HG03025 (cell line): ENCODE results near the gene NOP14.
"Not testable (repeated sequence)": the region's sequence is repeated elsewhere in the genome, so short reads cannot be mapped to it uniquely, and the experiment has no call there.

Source experiments
- ATAC-seq: cut with Tn5 transposase; IDR thresholded peaks from one replicate; pipeline ENCODE4 v1.9.1; 2021; ENCODE audit warnings: mild to moderate bottlenecking, moderate library complexity; ENCODE audit not compliant: unreplicated experiment, low FRiP score

Gene NOP14

GRCh38 chr4:2932951-2933565, 30.1 kb downstream of the NOP14 start:
- no peak for ATAC-seq

- no peak for ATAC-seq
Observed at GRCh38 chr4:2932321-2932950, 30.8 kb downstream of the NOP14 start.

- no peak for ATAC-seq
Observed at GRCh38 chr4:2931512-2932301, 31.5 kb downstream of the NOP14 start.

- no peak for ATAC-seq
Observed at GRCh38 chr4:2930758-2931511, 32.3 kb downstream of the NOP14 start.

GRCh38 chr4:2930135-2930757, 33.0 kb downstream of the NOP14 start:
- ATAC-seq: no peak

- no peak for ATAC-seq
Observed at GRCh38 chr4:2929469-2929868, 33.7 kb downstream of the NOP14 start.

GRCh38 chr4:2928242-2929176, 34.7 kb downstream of the NOP14 start:
- no peak for ATAC-seq

- ATAC-seq: no peak
Observed at GRCh38 chr4:2927696-2928075, 35.5 kb downstream of the NOP14 start.

- ATAC-seq: no peak
Observed at GRCh38 chr4:2927016-2927695, 36.0 kb downstream of the NOP14 start.

GRCh38 chr4:2925931-2926860, 37.0 kb downstream of the NOP14 start:
- no peak for ATAC-seq

- ATAC-seq: no peak
Observed at GRCh38 chr4:2925496-2925895, 37.7 kb downstream of the NOP14 start.

- ATAC-seq: no peak
Observed at GRCh38 chr4:2924765-2925301, 38.4 kb downstream of the NOP14 start.

GRCh38 chr4:2924286-2924685, 38.9 kb downstream of the NOP14 start:
- no peak for ATAC-seq

GRCh38 chr4:2923668-2924173, 39.5 kb downstream of the NOP14 start:
- ATAC-seq: no peak

- no peak for ATAC-seq
Observed at GRCh38 chr4:2923141-2923551, 40.1 kb downstream of the NOP14 start.

GRCh38 chr4:2922453-2923101, 40.6 kb downstream of the NOP14 start:
- ATAC-seq: not testable (repeated sequence)

- ATAC-seq: not testable (repeated sequence)
Observed at GRCh38 chr4:2918714-2919113, 44.5 kb downstream of the NOP14 start.
